Measurements from ENCODE around the gene MVB12A.
A peak's percentile ranks its signal among the peaks of the same experiment; 100 is the strongest.

- TF ChIP-seq, protein P1, sequence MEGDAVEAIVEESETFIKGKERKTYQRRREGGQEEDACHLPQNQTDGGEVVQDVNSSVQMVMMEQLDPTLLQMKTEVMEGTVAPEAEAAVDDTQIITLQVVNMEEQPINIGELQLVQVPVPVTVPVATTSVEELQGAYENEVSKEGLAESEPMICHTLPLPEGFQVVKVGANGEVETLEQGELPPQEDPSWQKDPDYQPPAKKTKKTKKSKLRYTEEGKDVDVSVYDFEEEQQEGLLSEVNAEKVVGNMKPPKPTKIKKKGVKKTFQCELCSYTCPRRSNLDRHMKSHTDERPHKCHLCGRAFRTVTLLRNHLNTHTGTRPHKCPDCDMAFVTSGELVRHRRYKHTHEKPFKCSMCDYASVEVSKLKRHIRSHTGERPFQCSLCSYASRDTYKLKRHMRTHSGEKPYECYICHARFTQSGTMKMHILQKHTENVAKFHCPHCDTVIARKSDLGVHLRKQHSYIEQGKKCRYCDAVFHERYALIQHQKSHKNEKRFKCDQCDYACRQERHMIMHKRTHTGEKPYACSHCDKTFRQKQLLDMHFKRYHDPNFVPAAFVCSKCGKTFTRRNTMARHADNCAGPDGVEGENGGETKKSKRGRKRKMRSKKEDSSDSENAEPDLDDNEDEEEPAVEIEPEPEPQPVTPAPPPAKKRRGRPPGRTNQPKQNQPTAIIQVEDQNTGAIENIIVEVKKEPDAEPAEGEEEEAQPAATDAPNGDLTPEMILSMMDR (IDR thresholded peaks at IDR 0.05): peak in 1 of 4 experiments; percentile 17
- TF ChIP-seq POLR2A (IDR thresholded peaks at IDR 0.05): peak; percentile 56
Observed at GRCh38 chr19:17469481-17470067, 49.7 kb downstream of the MVB12A start.
